HG03139 (cell line): ENCODE results near the gene SRMS.

Source experiments
- ATAC-seq: cut with Tn5 transposase; IDR thresholded peaks from one replicate; pipeline ENCODE4 v1.9.1; 2021; ENCODE audit not compliant: unreplicated experiment

The SRMS gene, protein sequence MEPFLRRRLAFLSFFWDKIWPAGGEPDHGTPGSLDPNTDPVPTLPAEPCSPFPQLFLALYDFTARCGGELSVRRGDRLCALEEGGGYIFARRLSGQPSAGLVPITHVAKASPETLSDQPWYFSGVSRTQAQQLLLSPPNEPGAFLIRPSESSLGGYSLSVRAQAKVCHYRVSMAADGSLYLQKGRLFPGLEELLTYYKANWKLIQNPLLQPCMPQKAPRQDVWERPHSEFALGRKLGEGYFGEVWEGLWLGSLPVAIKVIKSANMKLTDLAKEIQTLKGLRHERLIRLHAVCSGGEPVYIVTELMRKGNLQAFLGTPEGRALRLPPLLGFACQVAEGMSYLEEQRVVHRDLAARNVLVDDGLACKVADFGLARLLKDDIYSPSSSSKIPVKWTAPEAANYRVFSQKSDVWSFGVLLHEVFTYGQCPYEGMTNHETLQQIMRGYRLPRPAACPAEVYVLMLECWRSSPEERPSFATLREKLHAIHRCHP

DNA sequence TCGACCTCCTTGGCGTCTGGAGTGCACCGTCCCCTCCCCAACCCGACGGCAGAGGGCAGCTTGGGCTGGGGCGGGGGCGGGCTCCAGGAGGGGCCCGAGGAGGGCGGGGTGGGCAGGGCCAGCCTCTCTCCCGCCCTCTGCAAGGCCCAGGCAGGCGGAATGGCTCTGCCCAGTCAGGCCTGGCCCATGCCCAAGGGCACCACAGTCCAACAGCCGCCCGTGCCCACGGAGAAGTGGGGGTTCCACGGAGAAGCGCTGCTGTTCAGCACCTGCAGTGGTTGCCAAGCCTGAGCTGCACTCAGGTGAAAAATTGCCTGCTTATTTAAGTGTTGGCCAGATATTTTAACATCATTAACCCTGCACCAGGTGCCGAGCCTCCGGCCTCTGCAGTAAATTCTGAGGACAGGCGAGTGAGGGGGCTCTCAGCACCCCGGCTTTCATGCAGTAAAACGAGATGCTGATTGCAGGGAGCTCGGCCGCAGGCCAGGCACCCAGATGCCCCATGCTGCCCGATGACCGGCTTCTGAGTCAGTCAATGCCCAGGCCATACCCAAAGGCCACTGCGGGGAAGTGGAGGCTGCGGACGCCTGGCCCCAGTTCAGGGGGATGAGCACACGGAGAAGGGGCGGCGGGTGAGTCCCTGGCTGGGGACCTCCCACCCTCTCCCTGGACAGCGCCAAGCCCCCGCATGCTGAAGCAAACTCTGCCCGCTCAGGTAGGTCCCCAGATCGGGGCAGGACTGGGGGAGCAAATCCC lies at the start of gene SRMS:
TSS of gene SRMS (minus strand) at position 25 of the 756 bp plus-strand sequence. CDS start 286 bp downstream, outside the sequence.
- no peak for ATAC-seq

GRCh38 chr20:63596423-63596822 lies 48.9 kb upstream of the SRMS start:
- no peak for ATAC-seq

- ATAC-seq: no peak
Observed at GRCh38 chr20:63595416-63596127, 48.0 kb upstream of the SRMS start.

DNA sequence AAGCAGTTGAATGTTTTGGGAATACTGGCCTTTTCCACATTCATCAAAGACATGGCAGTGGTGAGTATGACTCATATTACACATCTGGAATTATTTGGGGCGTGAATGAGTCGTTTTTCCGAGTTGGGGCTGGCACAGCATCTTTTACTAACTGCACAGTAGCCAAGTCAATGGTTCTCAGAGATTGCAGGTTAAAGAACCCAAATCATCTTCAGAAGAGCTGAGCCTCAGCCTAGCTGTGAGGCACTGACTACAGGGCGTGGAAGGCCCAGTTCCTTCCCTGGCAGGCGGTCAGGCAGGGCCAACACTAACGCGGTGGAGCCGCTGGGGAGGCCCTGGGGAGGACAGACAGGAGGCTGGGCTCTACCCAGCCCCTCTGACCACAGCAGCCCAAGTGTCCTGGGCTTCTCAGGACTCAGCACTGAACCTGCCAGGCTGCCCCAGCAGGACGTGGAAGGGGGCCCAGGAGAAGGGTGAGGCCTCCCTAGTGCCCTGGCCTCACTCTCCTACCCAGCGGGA lies 46.6 kb upstream of the SRMS start:
- ATAC-seq: no peak

GRCh38 chr20:63592661-63593060 lies 45.1 kb upstream of the SRMS start:
- ATAC-seq: no peak

- ATAC-seq: no peak
Observed at GRCh38 chr20:63591786-63592355, 44.3 kb upstream of the SRMS start.

- no peak for ATAC-seq
Observed at GRCh38 chr20:63591147-63591533, 43.6 kb upstream of the SRMS start.

GRCh38 chr20:63590218-63591146 lies 42.9 kb upstream of the SRMS start:
- no peak for ATAC-seq

DNA sequence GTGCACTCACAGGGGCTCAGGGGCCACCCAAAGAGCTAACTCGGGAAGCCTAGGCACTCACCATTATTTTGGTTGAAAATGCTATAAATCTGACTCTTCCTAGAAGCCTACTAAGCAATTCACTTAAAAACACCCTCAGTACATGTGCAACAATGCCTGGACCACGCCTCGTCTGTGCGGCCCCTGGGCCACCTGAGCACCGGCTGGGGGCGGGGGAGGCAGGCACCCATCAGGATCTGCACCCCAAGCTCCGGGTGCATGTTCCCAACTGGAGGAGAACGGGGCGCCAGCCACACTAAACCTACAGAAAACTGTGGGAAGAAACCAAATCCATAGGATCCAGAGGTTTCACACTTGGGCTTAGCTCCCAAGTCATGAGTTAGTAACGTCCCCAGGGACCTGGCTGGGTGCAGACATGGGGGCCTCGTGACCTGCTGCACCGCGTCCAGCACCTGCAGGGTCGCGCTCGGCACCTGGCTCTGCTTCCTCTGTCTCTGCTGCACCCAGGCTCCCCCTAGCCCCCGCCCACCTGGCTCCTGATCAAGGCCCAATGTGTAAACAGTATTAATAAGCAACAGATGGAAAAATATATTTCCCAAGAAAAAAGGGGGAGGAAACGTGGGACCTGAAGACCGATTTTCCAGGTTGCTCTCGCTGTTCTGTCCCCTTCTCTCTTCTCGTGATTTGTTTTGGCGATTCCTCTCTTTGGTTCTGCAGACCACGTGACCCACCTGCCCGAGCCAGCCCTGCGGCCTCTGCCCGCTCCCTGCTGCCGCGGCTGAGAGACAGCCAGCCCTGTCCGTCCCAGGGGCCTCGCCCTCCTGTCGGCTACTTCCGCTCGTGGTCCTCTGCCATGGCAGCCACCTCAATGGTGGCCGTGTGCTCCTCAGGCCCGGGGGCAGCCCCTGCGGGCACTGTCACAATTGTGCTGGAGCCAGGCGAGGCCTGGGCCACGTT lies 42.0 kb upstream of the SRMS start:
- ATAC-seq: no peak

- no peak for ATAC-seq
Observed at GRCh38 chr20:63588641-63589041, 41.1 kb upstream of the SRMS start.

DNA sequence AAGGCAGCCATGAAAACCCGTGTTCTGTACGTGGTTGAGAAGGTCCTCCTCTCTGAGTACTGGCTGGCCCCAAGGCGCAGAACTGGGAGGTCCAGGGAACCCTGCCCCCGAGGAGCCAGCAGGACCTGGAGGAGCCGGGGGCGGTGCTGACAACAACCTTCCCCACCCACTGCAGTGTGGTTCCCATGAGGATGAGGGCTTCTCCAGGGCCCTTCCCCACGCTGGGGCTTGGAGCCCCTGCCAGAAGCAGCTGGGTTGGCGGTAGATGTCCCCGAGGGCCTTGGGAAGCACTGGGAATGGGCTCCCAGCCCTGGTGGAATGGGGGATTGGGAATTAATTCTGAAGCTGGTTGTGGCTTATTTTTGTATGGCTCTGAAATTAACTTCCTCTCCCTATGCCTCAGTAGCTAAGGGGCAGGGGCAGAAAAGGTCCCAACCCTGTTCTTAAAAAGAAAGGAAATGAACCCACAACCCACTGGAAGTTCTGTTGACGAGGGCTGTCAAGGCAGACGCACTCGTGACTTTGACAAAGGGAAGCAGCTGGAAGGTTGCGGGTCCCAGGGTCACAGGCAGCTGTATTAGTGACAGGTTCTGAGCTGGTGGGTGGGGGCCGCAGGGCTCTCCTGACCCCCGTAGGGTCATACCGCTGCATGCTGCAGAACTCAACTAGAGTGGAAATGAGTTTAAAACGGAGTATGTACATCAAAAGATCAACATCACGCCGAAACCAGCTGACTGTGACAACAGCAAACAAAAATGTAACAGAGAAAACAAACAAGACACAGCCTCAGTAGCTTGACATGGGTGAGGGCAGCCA lies 40.4 kb upstream of the SRMS start:
- ATAC-seq: no peak

- ATAC-seq: no peak
Observed at GRCh38 chr20:63587256-63587655, 39.7 kb upstream of the SRMS start.

DNA sequence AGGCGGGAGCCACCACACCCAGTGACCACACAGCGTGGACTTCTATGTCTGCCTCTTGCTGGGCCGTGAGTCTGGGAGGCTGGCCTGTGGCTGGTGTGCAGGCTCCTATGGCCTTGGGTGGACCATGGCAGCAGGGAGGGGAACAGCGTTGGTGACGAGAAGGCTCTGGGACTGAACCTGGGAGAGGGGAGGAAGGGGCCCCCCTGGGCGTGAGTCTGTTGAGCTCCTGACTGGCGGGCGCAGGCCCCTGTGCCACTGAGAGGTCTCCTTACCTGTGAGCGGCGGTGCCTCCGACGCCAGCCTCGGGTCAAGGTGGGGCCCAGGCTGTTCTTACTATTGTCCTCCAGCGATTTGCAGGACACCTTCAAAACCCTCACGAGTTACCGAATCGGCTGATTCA lies 39.2 kb upstream of the SRMS start:
- no peak for ATAC-seq

GRCh38 chr20:63585616-63586565 lies 38.3 kb upstream of the SRMS start:
- ATAC-seq: no peak

GRCh38 chr20:63582382-63583063 lies 35.0 kb upstream of the SRMS start:
- no peak for ATAC-seq

DNA sequence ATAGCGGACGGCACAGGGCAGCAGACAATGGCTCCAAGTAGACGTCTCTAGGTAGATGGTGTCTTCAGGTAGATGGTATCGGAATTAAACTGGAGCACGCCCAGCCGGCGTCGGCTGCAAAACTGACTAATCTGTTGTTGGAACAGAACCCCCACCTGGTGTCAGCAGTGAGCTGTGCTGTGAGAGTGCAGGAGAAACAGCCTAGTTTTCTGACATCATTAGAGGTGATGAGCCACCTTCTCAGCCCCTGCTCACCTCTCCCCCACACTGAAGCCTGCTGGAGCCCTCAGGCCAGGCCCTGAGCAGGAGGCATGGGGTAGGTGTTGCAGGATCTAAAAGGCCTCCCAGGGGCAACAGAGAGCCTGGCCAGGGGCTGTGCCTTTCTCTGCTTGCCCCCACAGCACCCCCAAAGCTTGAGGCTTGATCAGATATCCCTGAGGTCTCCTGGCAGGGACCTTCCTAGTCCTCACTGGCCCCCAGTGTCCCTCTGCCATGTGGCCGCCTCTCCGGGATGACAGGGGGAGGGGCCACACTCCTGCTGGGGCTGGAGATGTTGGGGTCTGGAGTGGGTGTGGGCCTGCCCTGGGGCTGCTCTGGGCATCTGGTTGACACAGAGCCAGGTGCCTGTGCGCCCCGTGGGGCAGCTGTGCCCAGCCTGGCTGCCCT lies 33.4 kb upstream of the SRMS start:
- no peak for ATAC-seq
